ENCODE data around the gene ERF. TPM values are rescaled to one million over a fixed set of nuclear protein-coding genes. Genes with fewer than 3 reads are reported as not detected.
A peak's percentile ranks its signal among the peaks of the same experiment; 100 is the strongest.
"Not testable (repeated sequence)": the region's sequence is repeated elsewhere in the genome, so short reads cannot be mapped to it uniquely, and the experiment has no call there.

ERF gene
- total RNA-seq, 6 experiments from 2014 or later = 15.4 to 35.7 (median 30.5) TPM

DNA sequence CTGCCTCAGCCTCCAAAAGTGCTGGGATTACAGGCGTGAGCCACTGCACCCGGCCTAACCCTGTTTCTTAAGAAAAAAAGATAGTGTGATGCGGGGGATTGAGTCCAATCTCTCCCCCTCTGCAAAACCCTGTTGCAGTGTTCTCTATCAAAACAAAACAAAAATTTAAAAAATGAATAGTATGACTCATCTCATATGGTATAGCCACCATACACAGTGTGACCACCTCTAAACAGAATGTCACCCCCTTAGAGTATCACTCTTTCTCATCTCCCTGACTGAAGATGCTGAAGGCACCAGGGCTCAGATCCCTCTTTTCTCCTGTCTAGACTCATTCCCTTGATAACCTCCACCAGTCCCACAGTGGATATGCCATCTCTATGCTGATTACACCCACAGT, 6.8 kb upstream of the ERF start:
- no peaks in the 10 kb centered on the region for H3K36me3 ChIP-seq
- TF ChIP-seq, protein P1, sequence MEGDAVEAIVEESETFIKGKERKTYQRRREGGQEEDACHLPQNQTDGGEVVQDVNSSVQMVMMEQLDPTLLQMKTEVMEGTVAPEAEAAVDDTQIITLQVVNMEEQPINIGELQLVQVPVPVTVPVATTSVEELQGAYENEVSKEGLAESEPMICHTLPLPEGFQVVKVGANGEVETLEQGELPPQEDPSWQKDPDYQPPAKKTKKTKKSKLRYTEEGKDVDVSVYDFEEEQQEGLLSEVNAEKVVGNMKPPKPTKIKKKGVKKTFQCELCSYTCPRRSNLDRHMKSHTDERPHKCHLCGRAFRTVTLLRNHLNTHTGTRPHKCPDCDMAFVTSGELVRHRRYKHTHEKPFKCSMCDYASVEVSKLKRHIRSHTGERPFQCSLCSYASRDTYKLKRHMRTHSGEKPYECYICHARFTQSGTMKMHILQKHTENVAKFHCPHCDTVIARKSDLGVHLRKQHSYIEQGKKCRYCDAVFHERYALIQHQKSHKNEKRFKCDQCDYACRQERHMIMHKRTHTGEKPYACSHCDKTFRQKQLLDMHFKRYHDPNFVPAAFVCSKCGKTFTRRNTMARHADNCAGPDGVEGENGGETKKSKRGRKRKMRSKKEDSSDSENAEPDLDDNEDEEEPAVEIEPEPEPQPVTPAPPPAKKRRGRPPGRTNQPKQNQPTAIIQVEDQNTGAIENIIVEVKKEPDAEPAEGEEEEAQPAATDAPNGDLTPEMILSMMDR (IDR thresholded peaks at IDR 0.05) = no peak
- no peak for TF ChIP-seq POLR2A (IDR thresholded peaks at IDR 0.05)
- ATAC-seq (no peak), DNase-seq (no peak)
- no peak overlapping the region for H3K4me3 ChIP-seq
- no peak overlapping the region for H3K27ac ChIP-seq
- H3K27me3 ChIP-seq = no peaks in the 10 kb centered on the region
- intact Hi-C loops (cut with DNase I) = no loop called here
- WGBS (ENCODE audit: insufficient coverage, low coverage, low lambda C conversion rate, missing lambda C conversion rate) = 83% methylated on average over 3 of the region's 3 CpGs
- no peaks in the 10 kb centered on the region for H3K4me1 ChIP-seq
- no peaks in the 10 kb centered on the region for H3K9me3 ChIP-seq

GRCh38 chr19:42257842-42258241, 2.9 kb upstream of the ERF start:
- H3K36me3 ChIP-seq; H3K4me3 ChIP-seq; intact Hi-C loops (cut with DNase I); H3K9me3 ChIP-seq; H3K4me1 ChIP-seq; ATAC-seq; DNase-seq; H3K27me3 ChIP-seq; H3K27ac ChIP-seq: not testable (repeated sequence)
- WGBS (ENCODE audit: insufficient coverage, low coverage, low lambda C conversion rate, missing lambda C conversion rate) = 81% methylated on average over 3 of the region's 3 CpGs

GRCh38 chr19:42255766-42256745, 1.1 kb upstream of the ERF start:
- peak in 2 of 3 donors; percentile 54 to 70 for DNase-seq
- 14% methylated on average over 30 of the region's 38 CpGs for WGBS (ENCODE audit: insufficient coverage, low coverage, low lambda C conversion rate, missing lambda C conversion rate)

DNA sequence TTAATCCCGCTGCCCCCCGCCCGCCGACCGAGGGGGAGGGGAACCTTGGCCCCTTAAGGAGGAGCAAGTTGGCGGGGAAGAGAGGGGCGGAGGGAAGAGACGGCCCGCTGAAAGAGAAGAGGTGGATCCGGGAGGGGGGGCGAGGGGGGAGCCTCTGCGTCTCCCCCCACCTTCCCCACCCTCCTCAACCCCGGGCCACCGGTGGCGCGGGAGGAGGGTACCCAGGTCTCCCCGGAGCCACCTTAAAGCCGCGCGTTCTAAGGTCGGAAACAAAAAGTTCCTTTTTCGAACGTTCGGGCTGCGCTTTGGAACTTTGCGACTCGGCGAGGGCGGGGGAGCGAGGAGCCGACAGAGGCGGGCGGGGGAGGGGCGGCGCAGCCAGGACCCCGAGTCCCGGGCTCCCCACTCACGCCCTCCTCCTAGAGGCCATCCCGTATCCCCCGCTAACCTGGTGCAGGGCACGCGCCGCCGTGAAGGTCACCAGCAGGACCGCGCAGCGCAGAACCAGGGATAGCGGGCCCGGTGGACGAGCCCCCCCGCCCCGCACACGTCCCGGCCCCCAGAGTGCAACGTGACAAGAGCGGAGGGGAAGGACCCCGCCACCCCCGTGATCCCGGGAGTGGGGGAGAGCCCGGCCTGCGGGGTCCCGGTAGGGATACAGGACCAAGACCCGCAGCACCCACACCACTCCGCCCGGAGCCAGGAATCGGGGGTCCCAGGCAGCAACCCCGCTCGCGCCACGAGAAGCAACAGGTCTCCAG, 659 bp downstream of the ERF start:
- 0% methylated on average over 9 of the region's 70 CpGs for WGBS (ENCODE audit: insufficient coverage, low coverage, low lambda C conversion rate, missing lambda C conversion rate)
- no peak for TF ChIP-seq POLR2A (IDR thresholded peaks at IDR 0.05)
- TF ChIP-seq, protein P1 (IDR thresholded peaks at IDR 0.05) = peak in 1 of 4 donors; percentile 8
- intact Hi-C loops (cut with DNase I) = loop anchor here in 1 of 2 donors (5.0 kb wide), 1 partner anchor 33 kb away; no protein-coding TSS in a partner anchor

More at GRCh38 chr19:42255766-42256745, 1.1 kb upstream of the ERF start:
- H3K4me1 ChIP-seq = peaks cover 0 to 21% (median 5%) of the 10 kb centered on the region in 4 donors
- no peaks in the 10 kb centered on the region for H3K27me3 ChIP-seq
- H3K4me3 ChIP-seq = peak overlapping the region; percentile 86 to 99 (median 98)
- no peaks in the 10 kb centered on the region for H3K9me3 ChIP-seq
- H3K27ac ChIP-seq = peak overlapping the region; percentile 61 to 99 (median 97)
- H3K36me3 ChIP-seq = no peaks in the 10 kb centered on the region
- peak in 3 of 4 donors; percentile 1 to 9 (median 3) for ATAC-seq
- TF ChIP-seq, protein P1 (IDR thresholded peaks at IDR 0.05) = no peak
- no peak for TF ChIP-seq POLR2A (IDR thresholded peaks at IDR 0.05)
- intact Hi-C loops (cut with DNase I) = no loop called here

More for the DNA sequence above, 659 bp downstream of the ERF start:
- Histone ChIP-seq H3K27me3 (no peaks in the 10 kb centered on the region), H3K9me3 (no peaks in the 10 kb centered on the region), H3K4me3 (peak overlapping the region; percentile 86 to 99 (median 98)), H3K36me3 (peaks cover 0 to 6% (median under 1%) of the 10 kb centered on the region in 4 donors), H3K27ac (peak overlapping the region; percentile 97 to 99 (median 99)), H3K4me1 (peaks cover 0 to 26% (median 5%) of the 10 kb centered on the region in 4 donors)
- peak; percentile 84 to 86 (median 85) for DNase-seq
- peak; percentile 32 to 65 (median 46) for ATAC-seq

Data from right lobe of liver (tissue), 6 donors.